ENCODE data around the gene ACSF2.

ACSF2 gene

DNA sequence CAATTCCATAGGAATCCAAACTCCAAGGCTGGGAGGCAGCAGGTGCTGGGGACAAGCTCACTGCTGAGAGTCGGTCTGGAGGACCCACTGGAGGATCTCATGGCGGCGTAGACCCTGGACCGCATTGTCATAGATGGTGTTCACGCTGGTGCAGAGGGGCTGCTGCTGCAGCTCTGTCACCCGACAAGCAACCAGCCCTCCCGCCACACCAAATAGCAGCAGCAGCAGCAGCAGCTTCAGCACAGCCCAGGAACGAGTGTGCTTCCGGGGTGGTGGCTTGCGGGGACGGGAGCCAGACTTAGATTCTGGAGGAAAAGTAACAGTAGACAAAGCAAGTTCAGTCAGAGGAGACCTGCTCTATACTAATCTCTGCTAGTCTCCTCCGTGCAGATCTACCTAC lies 43.1 kb upstream of the ACSF2 start:
- TF ChIP-seq, protein P1, sequence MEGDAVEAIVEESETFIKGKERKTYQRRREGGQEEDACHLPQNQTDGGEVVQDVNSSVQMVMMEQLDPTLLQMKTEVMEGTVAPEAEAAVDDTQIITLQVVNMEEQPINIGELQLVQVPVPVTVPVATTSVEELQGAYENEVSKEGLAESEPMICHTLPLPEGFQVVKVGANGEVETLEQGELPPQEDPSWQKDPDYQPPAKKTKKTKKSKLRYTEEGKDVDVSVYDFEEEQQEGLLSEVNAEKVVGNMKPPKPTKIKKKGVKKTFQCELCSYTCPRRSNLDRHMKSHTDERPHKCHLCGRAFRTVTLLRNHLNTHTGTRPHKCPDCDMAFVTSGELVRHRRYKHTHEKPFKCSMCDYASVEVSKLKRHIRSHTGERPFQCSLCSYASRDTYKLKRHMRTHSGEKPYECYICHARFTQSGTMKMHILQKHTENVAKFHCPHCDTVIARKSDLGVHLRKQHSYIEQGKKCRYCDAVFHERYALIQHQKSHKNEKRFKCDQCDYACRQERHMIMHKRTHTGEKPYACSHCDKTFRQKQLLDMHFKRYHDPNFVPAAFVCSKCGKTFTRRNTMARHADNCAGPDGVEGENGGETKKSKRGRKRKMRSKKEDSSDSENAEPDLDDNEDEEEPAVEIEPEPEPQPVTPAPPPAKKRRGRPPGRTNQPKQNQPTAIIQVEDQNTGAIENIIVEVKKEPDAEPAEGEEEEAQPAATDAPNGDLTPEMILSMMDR (conservative IDR thresholded peaks at IDR 0.05; ENCODE audit: low read depth): no peak
- CTCF ChIA-PET: no interaction called here

DNA sequence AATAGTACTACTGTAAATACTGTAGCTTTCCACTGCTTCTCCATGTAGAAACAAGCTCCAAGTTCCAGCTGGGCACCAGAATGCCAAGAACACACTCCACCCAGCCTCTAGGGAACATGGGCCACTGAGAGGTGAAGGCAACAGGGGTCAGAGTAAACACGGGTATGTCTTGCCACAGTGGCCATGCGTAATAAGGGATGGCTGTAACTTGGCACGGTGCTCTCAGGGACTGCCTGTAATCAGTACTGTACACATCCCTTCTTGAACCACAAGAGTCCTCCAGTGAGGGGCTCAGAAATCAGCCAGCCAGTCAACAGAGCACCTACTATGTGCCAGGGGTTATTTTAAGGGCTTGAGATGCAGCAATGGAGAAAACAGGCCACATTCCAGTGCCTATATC lies 39.5 kb upstream of the ACSF2 start:
- POLR2A ChIA-PET (ENCODE audit: low non-redundant PET): no interaction called here
- TF ChIP-seq, protein P1 (conservative IDR thresholded peaks at IDR 0.05; ENCODE audit: low read depth): no peak
- H3K27ac ChIP-seq: no peak overlapping the region
- no peak for DNase-seq (ENCODE audit: low spot score)
- CTCF ChIA-PET: no interaction called here

More for the DNA sequence above, 43.1 kb upstream of the ACSF2 start:
- POLR2A ChIA-PET (ENCODE audit: low non-redundant PET): no interaction called here
- peak overlapping the region; percentile 17 for H3K27ac ChIP-seq
- no peak for DNase-seq (ENCODE audit: low spot score)

DNA sequence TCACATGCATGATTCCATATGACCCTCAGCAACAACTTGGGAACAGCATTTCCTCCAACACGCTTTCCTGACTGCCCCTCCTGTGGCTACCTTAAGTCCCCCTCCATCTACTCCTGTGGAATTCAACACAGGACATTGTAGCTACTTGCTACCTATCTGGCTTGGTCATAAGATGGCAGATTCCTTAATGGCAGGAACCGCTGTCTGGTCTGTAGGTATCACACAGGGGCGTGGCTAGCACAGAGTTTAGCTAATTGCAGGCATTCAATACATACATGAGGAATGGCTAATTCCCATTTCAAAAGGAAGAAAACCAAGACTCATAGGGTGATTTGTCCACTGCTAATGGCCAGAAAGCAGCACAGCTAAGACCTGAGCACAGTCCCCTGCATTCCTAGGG lies 37.3 kb upstream of the ACSF2 start:
- TF ChIP-seq, protein P1 (conservative IDR thresholded peaks at IDR 0.05; ENCODE audit: low read depth): no peak
- CTCF ChIA-PET: interaction anchor here (0.8 to 1.2 kb wide), 2 partner anchors 9 to 296 kb away, joined by 3 read pairs; partner anchors contain the start of gene LRRC59
- no peak overlapping the region for H3K27ac ChIP-seq
- POLR2A ChIA-PET (ENCODE audit: low non-redundant PET): interaction anchor here (0.5 kb wide), 1 partner anchor 16 kb away, joined by 3 read pairs; no protein-coding TSS in a partner anchor
- no peak for DNase-seq (ENCODE audit: low spot score)

DNA sequence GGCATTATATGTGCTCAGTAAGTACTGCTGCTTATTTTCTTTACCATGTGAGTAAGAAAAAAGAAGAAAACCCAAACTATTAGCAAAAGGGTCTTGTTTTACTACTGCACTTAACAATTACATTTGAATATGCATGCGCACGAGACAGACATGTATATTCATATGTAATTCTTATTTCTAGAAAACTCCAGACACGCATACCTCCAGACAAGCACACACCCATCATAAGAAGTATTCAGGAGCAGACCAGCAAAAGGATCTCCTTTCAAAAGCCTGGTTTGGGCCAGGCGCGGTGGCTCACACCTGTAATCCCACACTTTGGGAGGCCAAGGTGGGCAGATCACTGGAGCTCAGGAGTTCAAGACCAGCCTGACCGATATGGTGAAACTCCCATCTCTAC lies 36.5 kb upstream of the ACSF2 start:
- CTCF ChIA-PET: interaction anchor here (0.6 kb wide), 1 partner anchor 111 kb away, joined by 3 read pairs; no protein-coding TSS in a partner anchor
- DNase-seq (ENCODE audit: low spot score): no peak
- TF ChIP-seq, protein P1 (conservative IDR thresholded peaks at IDR 0.05; ENCODE audit: low read depth): no peak
- POLR2A ChIA-PET (ENCODE audit: low non-redundant PET): no interaction called here
- no peak overlapping the region for H3K27ac ChIP-seq

DNA sequence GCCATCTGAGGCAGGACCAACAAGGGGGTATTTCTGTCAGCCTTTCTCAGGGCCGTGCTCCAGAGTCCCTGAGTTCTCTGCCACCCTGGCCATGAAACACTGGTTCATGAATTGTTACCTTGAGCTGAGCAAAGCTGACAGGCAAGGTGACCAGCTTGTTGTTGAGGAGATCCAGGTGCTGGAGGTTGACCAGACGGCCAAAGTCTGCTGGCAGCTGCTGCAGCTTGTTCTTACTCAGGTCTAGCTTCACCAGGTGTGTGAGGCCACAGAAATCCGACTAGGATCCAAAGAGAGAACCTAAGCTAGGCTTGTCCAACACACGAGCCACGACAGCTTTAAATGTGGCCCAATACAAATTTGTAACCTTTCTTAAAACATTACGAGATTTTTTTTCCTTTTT lies 33.4 kb upstream of the ACSF2 start:
- POLR2A ChIA-PET (ENCODE audit: low non-redundant PET): no interaction called here
- TF ChIP-seq, protein P1 (conservative IDR thresholded peaks at IDR 0.05; ENCODE audit: low read depth): no peak
- CTCF ChIA-PET: interaction anchor here (0.5 kb wide), 1 partner anchor 95 kb away, joined by 3 read pairs; no protein-coding TSS in a partner anchor

DNA sequence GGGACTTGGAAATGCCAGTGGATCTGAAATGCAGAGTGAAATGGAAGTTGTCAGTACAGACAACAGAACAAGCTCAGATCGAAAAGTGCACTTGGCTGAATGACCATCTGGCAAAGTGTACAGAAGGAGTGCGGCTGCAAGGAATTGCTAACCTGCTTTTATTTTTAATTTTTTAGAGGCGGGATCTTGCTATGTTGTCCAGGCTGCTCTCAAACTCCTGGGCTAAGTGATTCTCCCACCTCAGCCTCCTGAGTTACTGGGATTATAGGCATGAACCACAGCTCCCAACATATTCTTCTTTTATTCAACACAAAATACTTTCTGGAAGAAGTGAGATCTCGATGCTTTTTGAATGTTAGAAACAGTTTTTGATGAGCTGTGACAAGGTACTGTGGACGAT lies 32.3 kb upstream of the ACSF2 start:
- CTCF ChIA-PET: no interaction called here
- POLR2A ChIA-PET (ENCODE audit: low non-redundant PET): no interaction called here
- TF ChIP-seq, protein P1 (conservative IDR thresholded peaks at IDR 0.05; ENCODE audit: low read depth): no peak
- H3K27ac ChIP-seq: no peak overlapping the region
- DNase-seq (ENCODE audit: low spot score): no peak

More for the DNA sequence above, 33.4 kb upstream of the ACSF2 start:
- DNase-seq (ENCODE audit: low spot score): no peak
- H3K27ac ChIP-seq: peak overlapping the region; percentile 73
